OCI-LY3 (cell line): ENCODE results near the gene DNAAF2.

Experiments used
- H2AFZ ChIP-seq: fragments of 200-600, 300-600 bp; shearing (Covaris generic); 2 replicates; pipeline ENCODE4 v1.6.0; 2014; ENCODE audit warnings: antibody characterized with exemption, low read depth, low read length
- H3K27ac ChIP-seq: fragments of 200-600, 300-600 bp; sonication (generic); 2 replicates; pipeline ENCODE4 v1.5.1; 2014; ENCODE audit warnings: mild to moderate bottlenecking, low read length, moderate library complexity, mixed read lengths
- H3K27me3 ChIP-seq: fragments of 200-600, 300-600 bp; sonication (generic); 2 replicates; pipeline ENCODE4 v1.6.1; 2014; ENCODE audit warnings: low read depth, low read length, mixed read lengths
- H3K36me3 ChIP-seq: fragments of 200-600, 300-600 bp; sonication (generic); replicated peaks from 2 replicates; pipeline ENCODE3; 2014; ENCODE audit warnings: low read depth, low read length, mixed read lengths
- H3K4me1 ChIP-seq: fragments of 300-600, 200-600 bp; sonication (generic); 2 replicates; pipeline ENCODE4 v1.6.1; 2014; ENCODE audit warnings: low read length, mixed read lengths
- H3K4me2 ChIP-seq: fragments of 200-600, 300-600 bp; sonication (generic); 2 replicates; pipeline ENCODE4 v1.6.1; 2014; ENCODE audit warnings: low read length, mixed read lengths
- H3K4me3 ChIP-seq: fragments of 300-600, 200-600 bp; sonication (generic); 2 replicates; pipeline ENCODE4 v1.5.1; 2014; ENCODE audit warnings: antibody characterized with exemption, mild to moderate bottlenecking, low read length, moderate library complexity
- H3K79me2 ChIP-seq: fragments of 300-600, 200-600 bp; shearing (Covaris generic); 2 replicates; pipeline ENCODE4 v1.6.1; 2014; ENCODE audit warnings: mild to moderate bottlenecking, low read length, mixed read lengths
- H3K9ac ChIP-seq: fragments of 300-600, 200-600 bp; shearing (Covaris generic); 2 replicates; pipeline ENCODE4 v1.6.0; 2014; ENCODE audit warnings: mild to moderate bottlenecking, low read length, moderate library complexity
- H3K9me3 ChIP-seq: fragments of 200-600, 300-600 bp; shearing (Covaris generic); 2 replicates; pipeline ENCODE4 v1.6.1; 2014; ENCODE audit warnings: low read length, mixed read lengths; ENCODE audit not compliant: insufficient read depth
- H4K20me1 ChIP-seq: fragments of 200-600, 300-600 bp; sonication (generic); 2 replicates; pipeline ENCODE4 v1.6.1; 2016; ENCODE audit warnings: low read length, mixed read lengths; ENCODE audit not compliant: insufficient read depth
- CTCF ChIP-seq: fragments of 200-600, 300-600 bp; sonication (generic); IDR thresholded peaks from 2 replicates; pipeline ENCODE4 v1.5.1; 2014; ENCODE audit warnings: antibody characterized with exemption, low read length, low read depth
- EZH2phosphoT487 ChIP-seq: fragments of 200-600 bp; shearing (Covaris generic); IDR thresholded peaks from 2 replicates; pipeline ENCODE4 v1.6.1; 2018; ENCODE audit warnings: antibody characterized with exemption, mixed run types, low read depth

Gene DNAAF2

GRCh38 chr14:49614196-49614595 is 20.8 kb downstream of the DNAAF2 start:
- Histone ChIP-seq H3K36me3 (peaks cover 47% of the 10 kb centered on the region), H3K9me3 (no peaks in the 10 kb centered on the region), H3K27me3 (no peaks in the 10 kb centered on the region), H3K4me3 (no peak overlapping the region), H2AFZ (no peak overlapping the region), H3K4me2 (no peak overlapping the region), H3K79me2 (peaks cover 86% of the 10 kb centered on the region), H3K4me1 (peaks cover 7% of the 10 kb centered on the region), H4K20me1 (peaks cover 18% of the 10 kb centered on the region), H3K27ac (no peak overlapping the region), H3K9ac (no peak overlapping the region)
- no peak for TF ChIP-seq EZH2phosphoT487
- TF ChIP-seq CTCF, result no peak

GRCh38 chr14:49612671-49613070 is 22.4 kb downstream of the DNAAF2 start:
- no peak overlapping the region for H2AFZ ChIP-seq
- H3K27ac ChIP-seq, result no peak overlapping the region
- TF ChIP-seq CTCF (no peak), EZH2phosphoT487 (no peak)
- H3K27me3 ChIP-seq, result no peaks in the 10 kb centered on the region
- H3K79me2 ChIP-seq, result peaks cover 84% of the 10 kb centered on the region
- H4K20me1 ChIP-seq, result peaks cover 7% of the 10 kb centered on the region; the same call in 1 of the 2 replicates
- H3K36me3 ChIP-seq, result peaks cover 47% of the 10 kb centered on the region
- H3K9ac ChIP-seq, result no peak overlapping the region
- no peak overlapping the region for H3K4me2 ChIP-seq
- no peak overlapping the region for H3K4me3 ChIP-seq
- H3K9me3 ChIP-seq, result no peaks in the 10 kb centered on the region
- H3K4me1 ChIP-seq, result no peaks in the 10 kb centered on the region

- H3K4me2 ChIP-seq, result no peak overlapping the region
- no peaks in the 10 kb centered on the region for H3K27me3 ChIP-seq
- peaks cover 48% of the 10 kb centered on the region for H3K36me3 ChIP-seq
- H4K20me1 ChIP-seq, result 0 out of 2 replicates have a peak, but pooled peaks cover 3% of the 10 kb centered on the region
- no peak overlapping the region for H3K4me3 ChIP-seq
- no peak overlapping the region for H2AFZ ChIP-seq
- H3K9ac ChIP-seq, result no peak overlapping the region
- TF ChIP-seq CTCF, result no peak
- no peak for TF ChIP-seq EZH2phosphoT487
- no peaks in the 10 kb centered on the region for H3K4me1 ChIP-seq
- peaks cover 84% of the 10 kb centered on the region for H3K79me2 ChIP-seq
- H3K27ac ChIP-seq, result no peak overlapping the region
- H3K9me3 ChIP-seq, result no peaks in the 10 kb centered on the region
These were observed 22.8 kb downstream of the DNAAF2 start for GRCh38 chr14:49612251-49612650.

- no peaks in the 10 kb centered on the region for H3K4me1 ChIP-seq
- no peak for TF ChIP-seq EZH2phosphoT487
- TF ChIP-seq CTCF, result no peak
- H2AFZ ChIP-seq, result no peak overlapping the region
- H3K4me3 ChIP-seq, result no peak overlapping the region
- H3K27me3 ChIP-seq, result no peaks in the 10 kb centered on the region
- no peak overlapping the region for H3K9ac ChIP-seq
- no peak overlapping the region for H3K27ac ChIP-seq
- H3K9me3 ChIP-seq, result no peaks in the 10 kb centered on the region
- peaks cover 45% of the 10 kb centered on the region for H3K36me3 ChIP-seq
- no peak overlapping the region for H3K4me2 ChIP-seq
- 0 out of 2 replicates have a peak, but pooled peaks cover 3% of the 10 kb centered on the region for H4K20me1 ChIP-seq
- peaks cover 82% of the 10 kb centered on the region for H3K79me2 ChIP-seq
These were observed 27.5 kb downstream of the DNAAF2 start for GRCh38 chr14:49607583-49607982.
